NCI-H2081 (cell line): Measurements from ENCODE around the gene DMRTC2.

Experiments used
- DNase-seq, 2 experiments: peaks; one replicate each; lab custom pipeline; 2025; lab: John Stamatoyannopoulos, UW

DMRTC2 gene

DNA sequence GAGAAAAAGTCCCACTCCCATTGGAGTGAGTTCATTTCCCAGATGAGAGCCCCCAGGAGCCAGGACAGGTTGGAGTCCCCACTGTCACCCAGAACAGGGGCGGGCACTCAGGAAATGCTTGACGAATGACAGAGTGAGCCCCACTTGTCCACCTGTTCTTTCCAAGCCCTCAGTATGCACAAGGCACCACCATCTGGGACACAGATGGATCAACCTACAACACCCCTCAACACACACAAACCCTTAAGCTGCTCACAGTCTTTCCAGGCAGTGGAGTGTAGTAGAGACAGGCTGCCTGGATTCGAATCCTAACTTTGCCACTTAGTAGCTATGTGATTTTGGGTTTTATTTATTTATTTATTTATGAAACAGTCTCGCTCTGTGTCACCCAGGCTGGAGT, 46.1 kb downstream of the DMRTC2 start:
- DNase-seq = no peak

- DNase-seq = no peak
Observed at GRCh38 chr19:41892173-41892902, 47.5 kb downstream of the DMRTC2 start.

DNA sequence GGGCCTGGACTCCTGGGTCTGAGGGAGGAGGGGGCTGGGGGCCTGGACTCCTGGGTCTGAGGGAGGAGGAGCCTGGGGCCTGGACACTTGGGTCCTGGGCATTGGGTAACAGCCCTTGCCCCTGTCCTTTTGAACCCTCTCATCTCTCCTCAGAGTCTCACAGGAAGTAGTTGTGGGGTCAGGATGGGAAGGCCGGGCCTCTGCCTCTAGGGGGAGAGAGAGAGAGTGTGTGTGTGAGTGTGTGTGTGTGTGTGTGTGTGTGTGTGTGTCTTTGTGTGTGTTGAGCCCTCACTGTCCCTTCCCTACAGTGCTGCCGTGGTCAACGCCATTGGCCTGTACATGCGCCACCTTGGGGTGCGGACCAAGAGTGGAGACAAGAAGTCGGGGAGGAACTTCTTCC, 49.1 kb downstream of the DMRTC2 start:
- DNase-seq = no peak

GRCh38 chr19:41894350-41894749, 49.5 kb downstream of the DMRTC2 start:
- no peak for DNase-seq

DNA sequence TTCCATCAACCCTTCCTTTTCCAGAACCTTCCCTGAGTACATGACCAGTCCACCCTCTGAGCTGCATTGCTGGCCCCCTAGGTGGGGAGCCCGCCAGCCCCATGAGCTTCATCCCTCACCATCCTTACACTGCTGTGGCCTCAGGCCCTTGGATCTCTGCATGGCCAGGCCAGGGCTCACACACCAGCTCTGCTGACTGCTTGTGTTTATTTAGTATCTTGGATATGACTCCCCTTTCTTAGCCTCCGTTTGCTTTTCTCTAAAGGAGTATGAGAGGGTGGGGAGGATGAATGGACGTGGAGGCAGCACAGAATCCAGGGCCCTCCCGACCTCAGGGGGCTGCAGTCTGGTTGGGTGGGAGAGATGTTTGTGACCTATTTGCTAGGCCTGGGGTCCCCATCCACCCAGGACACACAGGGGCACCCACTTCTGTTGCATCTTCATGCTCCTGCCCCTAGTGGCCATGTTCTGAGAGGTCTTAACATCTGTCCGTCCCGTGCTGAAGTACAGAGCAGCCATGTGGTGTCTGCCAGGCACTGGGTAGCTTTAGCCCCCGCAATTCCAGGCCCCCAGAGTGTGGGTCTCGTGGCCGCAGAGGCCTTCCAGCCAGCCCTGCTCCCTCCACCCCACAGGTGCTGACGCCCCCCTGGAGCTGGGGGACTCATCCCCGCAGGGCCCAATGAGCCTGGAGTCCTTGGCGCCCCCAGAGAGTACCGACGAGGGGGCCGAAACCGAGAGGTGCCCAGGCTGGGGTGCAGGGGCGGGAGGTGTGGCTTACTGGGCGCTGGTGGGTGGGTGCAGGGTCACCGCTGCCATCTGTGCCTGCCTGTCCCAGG, 51.1 kb downstream of the DMRTC2 start:
- no peak for DNase-seq

DNA sequence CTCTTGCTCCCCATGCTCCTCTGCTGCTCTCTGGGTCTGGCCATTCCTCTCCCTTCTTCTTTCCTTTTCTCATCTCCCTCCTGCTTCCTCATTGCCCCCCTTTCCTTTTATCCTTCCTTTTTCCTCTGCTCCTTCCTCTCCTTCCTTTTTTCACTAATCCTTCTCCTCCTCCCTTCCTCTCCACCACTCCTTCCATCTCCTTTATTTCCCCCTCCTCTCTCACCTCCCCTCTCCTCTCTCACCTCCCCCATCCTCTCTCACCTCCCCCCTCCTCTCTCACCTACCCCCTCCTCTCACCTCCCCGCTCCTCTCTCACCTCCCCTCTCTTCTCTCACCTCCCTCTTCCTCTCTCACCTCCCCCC, 51.7 kb downstream of the DMRTC2 start:
- DNase-seq = no peak

- DNase-seq = no peak
Observed at GRCh38 chr19:41897181-41897580, 52.3 kb downstream of the DMRTC2 start.

GRCh38 chr19:41897820-41898219, 53.0 kb downstream of the DMRTC2 start:
- no peak for DNase-seq

DNA sequence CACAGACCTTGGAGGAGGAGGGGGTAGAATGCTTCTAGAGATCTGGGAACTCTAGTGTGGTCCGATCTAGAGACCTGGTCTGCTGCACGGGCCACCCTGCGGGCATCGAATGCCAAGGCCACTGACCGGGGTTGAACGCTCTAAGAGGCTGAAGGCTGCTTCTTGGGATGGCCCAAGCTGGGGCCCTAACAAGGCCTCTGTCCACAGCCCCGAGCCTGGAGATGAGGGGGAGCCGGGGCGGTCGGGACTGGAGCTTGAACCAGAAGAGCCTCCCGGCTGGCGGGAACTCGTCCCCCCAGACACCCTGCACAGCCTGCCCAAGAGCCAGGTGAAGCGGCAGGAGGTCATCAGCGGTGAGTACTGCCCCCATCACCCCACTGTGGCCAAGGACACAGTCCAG, 53.4 kb downstream of the DMRTC2 start:
- no peak for DNase-seq
